ENCODE measurements around the gene P2RX2.

Gene P2RX2

DNA sequence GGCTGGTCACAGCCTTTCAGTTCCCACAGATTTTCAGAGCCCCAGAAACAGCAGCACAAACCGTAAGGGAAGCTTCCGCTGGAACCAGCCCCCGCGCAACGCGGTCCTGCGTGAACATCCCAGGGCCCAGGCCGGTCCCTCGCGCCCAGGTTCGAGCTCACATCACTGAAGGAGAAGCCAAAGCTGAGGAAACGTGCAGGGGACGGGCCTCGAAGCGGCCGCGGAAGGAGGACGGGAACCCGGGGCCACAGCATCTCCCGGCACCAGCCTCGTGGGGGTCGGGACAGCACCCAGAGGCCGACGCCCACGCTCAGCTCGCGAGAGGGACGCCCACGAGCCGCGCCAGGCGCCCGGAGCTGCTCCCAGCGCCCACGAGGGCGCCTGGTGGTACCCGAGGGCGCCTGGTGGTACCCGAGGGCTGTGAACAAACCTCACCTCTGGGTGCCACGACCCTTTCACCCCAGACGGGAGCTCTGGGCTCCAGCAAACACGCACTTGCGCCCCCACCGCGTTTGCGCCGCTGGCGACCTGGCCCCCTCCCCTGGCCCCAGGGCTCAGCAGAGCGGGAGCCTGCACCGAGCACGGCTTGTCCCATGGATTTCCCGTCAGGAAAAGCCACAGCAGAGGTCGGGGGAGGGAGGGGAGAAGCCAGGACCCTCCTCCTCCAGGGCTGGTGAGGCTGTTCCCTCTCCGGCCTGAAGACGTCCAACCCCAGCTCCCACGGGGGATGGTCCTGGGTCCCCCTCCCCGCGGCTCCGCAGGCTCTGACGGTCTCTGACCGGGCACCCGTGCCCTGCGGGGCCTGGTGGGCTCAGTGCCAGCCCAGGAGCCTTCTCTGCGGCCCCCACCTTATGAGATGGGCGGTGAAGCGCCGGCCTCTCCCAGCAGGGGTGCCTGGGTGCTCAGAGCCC, 15.1 kb upstream of the P2RX2 start:
- no peak for DNase-seq

DNA sequence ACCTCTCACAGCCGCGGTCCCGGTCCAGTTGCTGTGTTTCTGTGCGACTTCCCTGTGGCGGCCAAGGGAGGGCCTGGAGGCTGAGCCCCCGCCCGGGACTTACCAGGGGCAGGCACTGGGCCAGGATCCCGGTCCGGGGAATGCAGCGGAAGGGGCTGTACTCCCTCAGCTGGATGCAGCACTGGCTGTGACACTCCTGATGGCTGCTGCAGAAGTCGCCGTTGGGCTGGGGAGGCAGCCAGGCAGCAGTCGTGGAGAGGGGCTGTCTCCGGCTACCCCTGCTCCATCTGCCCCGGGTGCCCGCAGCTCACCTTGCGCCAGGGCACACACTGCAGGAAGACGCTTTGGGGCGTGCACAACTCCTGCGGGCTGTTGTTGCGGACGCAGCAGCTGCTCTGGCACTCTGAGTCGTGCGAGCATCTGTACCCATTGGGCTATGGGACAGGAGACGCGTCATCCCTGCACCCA, 14.4 kb upstream of the P2RX2 start:
- no peak for DNase-seq

DNA sequence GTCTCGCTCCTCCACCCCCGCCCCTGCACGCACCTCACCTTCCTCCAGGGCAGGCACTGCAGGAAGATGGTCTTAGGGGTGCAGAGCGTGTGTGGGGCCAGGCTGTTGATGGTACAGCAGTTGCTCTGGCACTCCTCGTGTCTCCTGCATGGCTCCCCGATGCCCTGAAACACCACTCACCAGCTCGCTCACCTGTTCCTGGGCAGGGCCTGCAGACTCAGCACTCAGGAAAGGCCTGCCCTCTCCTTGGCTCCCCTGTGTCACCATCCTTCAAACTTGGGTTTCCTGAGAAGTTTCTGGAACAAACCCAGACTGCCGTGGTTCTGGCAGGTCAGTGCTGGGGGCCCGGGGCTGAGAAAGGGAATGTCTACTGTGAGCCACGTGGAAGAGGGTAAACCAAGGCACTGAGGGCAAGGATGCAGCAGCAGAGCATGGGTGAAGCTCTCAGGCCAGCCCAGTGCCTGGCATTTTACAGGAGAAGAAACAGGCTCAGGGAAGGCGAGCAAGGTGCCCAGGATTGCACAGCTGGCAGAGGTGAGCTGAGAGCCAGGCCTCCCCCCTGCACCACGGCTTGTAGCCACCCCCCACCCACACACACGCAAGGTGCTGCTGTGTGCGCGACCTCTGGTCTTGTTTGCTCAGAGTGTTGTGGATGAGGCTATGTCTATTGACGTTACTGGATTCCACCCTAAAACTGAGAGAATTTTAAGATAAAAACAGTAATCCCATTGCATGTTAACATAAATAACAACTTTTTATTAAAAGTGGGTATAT, 13.7 kb upstream of the P2RX2 start:
- DNase-seq: no peak

DNA sequence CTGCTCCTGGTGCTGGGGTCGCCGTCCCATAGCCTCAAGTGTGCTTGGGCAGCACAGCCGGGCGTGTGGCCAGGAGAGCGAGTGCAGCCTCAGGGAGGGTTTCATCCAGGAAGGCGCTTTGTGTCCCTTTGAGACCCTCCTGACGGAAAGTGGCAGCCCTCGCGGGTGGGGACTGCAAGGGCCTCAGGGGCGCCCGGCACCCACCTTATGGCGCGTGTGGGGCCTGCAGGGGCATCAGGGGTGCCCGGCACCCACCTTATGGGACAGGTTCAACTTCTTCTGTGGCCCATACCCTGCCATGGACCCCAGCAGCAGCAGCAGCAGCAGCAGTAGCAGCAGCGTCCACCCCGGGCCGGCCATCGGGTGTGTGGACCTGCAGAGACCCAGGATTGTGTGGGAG, 12.7 kb upstream of the P2RX2 start:
- no peak for DNase-seq

DNA sequence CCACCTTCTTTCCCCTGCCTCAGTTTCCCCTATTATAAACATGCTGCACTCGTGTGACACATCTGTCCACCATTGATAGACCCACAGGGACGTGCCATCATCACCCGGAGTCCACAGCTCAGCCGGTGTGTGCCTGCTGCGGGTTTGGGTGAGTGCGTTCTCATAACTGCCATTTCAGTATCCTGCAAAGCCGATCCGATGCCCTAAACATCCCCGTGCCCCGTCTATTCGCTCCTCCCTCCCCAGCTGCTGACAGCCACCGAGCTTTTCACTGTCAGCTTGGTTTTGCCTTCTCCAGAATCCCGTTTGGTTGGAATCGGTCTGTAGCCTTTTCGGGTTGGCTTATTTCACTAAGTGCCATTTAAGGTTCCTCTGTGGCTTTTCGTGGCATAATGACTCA, 12.1 kb upstream of the P2RX2 start:
- no peak for DNase-seq

DNA sequence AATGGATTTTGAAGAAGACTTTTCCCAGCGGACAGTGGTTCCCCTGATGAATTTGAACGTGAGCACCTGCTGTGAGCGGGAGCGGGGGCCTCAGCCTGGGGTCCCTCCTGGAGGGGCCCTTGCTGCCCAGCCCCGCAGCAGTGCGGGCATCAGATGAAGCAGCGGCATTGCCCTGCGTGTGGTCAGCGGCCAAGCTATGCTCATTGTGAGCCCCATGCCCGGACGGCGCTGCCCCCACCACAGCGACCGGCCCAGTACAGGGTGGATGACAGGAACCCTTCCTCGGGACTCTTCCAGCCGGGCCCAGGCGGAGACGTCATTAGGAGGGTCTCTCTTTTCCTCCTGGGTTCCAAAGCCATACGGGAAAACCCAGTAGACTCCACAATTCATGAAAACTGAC, 11.6 kb upstream of the P2RX2 start:
- DNase-seq: no peak

DNA sequence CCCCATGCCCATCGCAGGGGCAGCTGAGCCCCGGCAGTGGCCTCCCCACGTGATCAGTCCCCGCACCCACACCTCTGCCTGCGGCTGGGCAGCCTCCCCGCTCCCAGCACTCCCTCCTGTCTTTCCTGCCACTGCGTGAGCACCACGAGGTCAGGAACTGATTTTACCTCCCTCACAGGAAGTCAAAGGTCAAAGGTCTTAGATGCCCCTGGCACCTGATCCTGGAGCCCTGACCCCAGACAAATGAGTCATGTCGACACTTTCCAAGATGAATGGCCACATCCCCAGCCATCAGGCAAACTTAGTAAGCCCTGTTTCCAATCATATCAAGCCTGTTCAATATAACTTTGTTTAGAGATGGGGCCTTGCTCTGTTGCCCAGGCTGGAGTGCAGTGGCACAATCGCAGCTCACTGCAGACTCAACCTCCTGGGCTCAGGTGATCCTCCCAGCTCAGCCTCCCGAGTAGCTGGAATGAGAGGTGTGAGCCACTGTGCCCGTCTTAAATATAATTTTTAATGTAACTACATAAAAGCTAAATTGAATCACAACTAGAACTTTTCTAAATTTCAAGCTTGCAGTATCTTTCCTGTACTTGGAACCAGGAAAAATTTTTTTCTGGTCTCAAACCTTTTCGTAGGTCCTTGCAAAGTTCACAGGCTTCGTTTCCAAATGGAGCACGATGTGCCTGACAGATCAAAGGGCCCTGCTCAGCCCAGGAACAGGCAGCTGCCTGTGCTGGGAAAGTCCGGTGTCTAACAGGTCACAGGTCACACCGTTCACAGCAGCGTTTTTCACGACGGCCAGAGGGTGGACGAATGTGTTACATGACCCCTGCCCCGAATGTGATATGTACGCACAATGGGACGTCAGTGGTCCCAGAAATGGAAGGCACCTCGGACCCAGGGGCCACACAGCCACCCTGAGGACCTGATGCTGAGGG, 10.1 kb upstream of the P2RX2 start:
- no peak for DNase-seq

DNA sequence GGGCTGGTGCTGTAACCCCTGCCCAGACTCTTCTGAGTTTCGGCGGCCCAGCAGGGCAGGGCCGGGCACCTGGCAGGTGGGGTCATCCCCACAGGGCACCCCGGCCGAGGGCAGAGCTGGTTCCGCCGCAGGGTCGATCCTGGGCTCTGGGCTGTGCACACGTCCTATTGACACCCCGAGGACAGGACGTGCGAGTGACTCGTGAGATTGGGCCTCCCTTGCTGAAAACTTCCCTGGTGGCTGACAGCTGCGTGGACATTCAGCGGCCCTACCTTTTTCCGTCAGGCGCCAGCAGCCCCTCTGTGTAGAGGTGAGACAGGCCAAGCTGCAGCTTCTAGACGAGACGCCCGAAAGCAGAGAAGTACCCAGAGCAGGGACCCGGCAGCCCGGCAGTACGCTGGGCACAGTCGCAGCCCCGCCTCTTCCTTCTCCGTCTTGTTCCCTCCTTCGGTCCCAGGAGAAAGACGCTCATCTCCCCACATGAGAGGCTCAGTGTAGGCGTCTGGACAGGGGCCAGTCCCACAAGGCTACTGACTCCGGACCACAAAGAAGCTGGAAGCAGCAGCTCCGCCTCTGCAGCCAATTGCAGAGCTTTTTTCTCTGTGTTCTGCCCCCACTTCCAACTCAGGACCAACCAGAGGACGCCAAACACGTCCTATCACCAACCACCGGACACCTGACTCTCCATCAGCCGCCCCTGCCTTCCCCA, 8.4 kb upstream of the P2RX2 start, which contains the start of gene LRCOL1:
LRCOL1 (minus strand) TSS at position 532 of the 709 bp plus-strand sequence. CDS start 4,331 bp downstream, outside the sequence.
- DNase-seq: peak in 1 of 3 experiments; percentile 56

DNA sequence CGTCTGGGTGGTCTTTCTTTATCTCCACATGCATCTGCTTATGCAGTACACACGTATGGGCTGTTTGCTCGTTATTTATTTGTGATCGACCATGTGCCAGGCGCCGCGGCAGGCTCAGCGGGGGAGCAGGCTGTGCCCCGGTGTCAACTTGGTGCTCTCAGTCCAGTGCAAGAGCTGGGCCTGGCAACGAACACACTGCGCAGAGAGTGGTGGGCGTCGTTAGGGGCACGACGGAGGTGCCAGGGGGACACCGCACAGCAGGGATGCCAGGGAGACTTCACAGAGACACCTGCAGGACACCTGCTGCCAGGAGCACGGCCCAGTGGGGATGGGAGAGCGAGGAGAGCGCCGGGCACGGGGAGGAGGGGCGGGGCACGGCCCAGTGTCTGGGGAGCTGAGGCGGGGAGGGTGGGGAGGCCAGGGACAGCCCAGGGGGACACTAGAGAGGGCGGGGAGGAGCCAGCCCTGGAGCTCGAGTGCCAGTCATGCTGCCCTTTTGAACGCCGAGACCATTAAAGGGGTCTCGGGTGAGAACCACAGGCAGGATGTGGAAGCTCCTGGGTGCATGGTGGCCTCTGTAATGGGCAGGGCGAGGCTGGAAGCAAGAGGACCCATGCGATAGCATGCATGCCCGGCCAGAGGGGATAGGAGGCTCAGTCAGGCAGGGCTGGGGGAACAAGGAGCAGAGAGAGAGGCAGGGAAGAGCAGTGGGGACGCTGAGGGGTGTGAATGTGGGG, 7.5 kb upstream of the P2RX2 start:
- DNase-seq: peak in 2 of 3 experiments; percentile 45 to 61

DNA sequence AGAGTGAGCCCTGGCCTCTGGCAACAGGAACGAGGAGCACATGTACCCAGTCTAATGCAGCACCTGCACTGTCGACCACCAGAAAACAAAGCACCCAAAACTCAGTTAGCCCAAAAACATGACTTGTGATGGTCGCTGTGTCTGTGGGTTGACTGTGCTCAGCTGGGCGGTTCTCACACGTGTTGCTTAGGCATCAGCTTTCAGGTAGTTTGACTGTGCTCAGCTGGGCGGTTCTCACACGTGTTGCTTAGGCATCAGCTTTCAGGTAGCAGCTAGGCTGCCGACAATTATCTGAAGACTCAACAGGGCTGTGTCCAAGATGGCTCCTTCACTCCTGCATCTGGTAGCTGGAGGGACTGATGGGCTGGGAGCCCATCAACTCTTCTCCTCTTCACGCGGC, 7.0 kb upstream of the P2RX2 start:
- DNase-seq: no peak

DNA sequence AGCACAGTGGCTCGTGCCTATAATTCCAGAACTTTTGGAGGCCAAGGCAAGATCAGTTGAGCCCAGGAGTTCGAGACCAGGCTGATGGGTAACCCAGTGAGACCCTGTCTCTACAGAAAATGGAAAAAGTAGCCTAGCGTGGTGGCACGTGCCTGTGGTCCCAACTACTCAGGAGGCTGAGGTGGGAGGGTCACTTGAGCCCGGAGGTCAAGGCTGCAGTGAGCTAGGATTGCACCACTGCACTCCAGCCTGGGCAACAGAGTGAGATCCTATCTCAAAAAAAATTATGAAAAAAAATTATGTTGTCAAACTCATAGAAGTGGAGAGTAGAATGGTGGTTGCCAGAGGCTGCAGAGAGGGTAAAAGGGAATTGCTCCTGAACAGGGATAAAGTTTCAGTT, 4.5 kb upstream of the P2RX2 start:
- DNase-seq: no peak

DNA sequence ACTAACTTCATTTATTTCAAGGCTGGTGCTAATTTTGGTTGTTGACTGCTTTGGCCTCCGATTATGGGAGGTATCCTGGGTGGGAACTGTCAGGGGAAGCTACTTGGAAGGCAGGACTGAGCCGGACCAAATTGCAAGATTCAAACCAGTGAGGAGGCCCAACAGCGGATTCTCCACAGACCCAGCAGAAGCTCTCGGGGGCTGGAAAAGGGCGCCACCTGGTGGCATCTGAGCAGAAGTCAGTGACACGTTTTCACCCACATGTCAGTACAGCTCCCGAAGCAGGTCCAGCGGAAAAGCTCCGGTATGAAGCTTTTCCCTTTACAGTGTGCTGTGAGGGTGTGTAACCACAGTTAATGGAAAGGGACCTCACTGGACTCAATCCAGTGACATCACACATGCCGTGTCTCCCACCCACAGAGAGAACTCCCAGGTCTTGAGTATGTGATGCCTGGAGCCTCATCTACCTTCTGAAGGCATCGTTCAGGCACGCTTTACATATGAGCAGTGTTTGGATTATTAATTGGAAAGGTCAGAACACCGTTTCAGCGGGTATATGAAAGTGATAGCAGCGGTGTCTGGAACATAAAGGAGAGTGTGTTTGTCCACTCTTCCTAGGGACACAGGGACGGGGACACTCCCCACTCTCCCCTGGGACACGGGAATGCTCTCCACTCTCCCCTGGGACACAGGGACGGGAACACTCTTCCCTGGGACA, 3.6 kb upstream of the P2RX2 start:
- peak; percentile 76 to 92 (median 89) for DNase-seq

DNA sequence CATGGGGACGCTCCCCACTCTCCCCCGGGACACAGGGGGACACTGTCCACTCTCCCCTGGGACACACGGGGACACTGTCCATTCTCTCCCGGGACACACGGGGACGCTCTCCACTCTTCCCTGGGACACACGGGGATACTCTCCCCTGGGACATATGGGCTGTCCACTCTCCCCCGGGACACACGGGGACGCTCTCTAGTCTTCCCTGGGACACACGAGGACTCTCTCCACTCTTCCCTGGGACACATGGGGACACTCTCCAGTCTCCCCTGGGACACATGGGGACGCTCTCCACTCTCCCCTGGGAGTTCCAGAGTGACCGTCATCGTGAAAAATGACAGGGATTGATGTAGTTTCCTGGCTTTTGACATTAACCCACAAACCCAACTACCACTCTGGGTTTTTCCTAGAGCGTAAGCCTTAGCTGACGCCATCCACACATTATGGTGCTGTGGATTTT, 3.0 kb upstream of the P2RX2 start:
- no peak for DNase-seq

DNA sequence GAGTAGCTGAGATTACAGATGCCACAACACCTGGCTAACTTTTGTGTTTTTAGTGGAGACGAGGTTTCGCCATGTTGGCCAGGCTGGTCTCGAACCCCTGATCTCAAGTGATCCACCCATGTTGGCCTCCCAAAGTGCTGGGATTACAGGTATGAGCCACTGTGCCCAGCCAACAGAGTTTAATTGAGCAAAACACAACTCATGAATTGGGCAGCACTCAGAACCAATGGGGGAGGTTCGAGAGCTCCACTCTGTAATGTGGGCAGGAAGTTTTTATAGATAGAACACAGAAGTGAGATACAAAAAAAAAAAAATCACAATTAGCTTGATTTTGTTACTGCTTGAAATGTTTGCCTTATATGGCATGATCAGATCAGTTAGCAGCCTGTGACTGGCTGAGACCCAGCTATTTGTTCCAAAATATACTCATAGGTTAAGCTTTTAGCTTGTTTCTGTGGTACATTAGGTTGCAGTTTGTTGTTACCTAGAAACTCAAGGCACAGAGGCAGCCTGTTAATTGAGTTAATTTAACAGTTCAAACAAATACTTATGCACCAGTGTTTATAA, 1.4 kb upstream of the P2RX2 start:
- DNase-seq: peak in 1 of 3 experiments; percentile 34

DNA sequence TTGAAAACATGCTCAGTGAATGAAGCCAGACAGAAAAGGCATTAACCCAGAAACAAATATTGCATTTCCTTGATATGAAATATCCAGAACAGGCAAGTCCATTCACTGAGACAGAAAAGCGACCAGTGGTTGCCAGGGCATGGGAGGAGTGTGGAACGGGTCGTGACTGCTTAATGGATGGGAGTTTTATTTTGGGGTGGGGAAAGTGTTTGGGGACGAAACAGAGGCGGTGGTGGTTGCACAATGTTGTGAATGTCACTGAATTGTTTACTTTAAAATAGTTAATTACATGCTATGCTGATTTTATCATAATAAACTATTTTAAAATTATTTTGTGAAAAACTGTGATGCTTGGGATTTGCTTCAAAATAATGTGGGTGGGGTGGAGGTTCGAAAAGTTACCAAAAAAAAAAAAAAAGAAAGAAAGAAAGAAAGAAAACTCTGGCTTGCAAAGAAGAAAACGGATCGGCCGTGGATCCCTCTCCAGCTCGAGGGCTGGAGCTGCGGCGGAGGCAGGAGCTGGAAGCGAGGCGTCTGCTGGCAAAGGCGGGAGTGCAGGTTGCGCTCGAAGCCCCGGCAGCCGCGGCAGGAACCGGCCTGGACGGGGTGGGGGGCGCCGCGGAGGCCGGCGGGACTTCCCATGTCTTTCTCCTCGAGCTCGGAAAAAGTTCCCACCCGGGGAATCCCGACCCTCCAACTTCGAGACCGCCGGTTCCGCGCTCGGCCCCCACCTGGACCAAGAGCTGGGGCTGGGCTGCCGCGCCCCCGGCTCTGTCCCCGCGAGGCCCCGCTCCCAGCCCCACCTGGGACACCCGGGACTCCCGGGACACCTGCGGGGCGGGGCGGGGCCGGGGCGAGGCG, 524 bp upstream of the P2RX2 start:
- peak in 2 of 3 experiments; percentile 51 to 54 for DNase-seq

DNA sequence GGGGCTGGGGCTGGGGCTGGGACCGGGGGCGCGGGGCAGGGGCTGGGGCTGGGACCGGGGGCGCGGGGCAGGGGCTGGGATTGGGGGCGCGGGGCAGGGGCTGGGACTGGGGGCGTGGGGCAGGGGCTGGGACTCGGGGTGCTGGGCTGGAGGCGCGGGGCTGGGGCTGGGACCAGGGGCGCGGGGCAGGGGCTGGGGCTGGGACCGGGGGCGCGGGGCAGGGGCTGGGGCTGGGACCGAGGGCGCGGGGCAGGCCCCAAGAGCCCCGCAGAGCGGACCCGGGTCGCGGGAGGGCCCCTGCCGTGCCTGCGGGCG, 452 bp downstream of the P2RX2 start:
- DNase-seq: no peak

DNA sequence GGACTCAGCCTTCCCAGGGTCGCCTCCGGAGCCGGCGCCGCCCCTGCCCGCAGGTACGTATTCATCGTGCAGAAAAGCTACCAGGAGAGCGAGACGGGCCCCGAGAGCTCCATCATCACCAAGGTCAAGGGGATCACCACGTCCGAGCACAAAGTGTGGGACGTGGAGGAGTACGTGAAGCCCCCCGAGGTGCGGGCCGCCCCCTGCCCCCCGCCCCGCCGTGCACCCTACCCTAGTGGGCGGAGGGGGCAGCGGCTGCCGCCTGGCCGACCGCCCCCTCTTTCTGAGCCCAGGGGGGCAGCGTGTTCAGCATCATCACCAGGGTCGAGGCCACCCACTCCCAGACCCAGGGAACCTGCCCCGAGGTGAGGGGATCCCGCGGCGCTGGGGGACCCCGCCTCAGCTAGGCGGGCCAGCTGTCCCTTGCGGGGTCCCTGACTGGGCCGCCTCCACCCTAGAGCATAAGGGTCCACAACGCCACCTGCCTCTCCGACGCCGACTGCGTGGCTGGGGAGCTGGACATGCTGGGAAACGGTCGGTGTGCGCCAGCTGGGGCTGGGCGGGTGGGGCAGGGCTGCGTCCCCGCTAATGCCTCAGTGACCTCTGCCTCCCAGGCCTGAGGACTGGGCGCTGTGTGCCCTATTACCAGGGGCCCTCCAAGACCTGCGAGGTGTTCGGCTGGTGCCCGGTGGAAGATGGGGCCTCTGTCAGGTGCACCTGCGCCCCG, 973 bp downstream of the P2RX2 start:
- peak in 2 of 3 experiments; percentile 46 to 50 for DNase-seq

DNA sequence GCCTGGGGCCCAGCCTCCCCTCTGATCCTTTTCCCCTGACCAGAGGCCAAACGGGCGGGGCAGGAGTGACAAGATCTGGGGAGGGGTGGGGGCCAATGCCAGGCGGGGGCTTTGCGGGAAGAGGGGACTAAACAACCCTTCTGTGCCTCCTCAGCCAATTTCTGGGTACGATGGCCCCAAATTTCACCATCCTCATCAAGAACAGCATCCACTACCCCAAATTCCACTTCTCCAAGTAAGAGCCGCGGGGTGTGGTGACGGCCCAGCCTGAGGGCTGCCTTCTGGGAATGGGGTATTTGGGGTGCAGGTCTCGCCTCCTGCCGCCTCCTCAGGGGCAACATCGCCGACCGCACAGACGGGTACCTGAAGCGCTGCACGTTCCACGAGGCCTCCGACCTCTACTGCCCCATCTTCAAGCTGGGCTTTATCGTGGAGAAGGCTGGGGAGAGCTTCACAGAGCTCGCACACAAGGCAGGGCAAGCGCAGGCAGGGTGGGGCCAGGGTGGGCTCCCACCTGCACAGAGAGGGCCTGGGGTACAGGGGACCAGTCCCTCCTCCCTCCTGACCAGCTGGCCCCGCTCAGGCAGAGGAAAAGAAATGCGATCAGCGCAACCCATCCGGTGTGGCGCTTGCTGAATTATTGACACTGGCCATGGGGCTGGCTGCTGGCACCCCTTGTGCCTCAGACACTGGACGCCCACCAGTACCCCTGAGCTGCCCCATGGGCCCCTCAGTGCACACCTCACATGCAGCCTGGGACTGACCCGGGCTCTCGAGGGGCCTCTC, 1.7 kb downstream of the P2RX2 start:
- DNase-seq: peak in 1 of 3 experiments; percentile 46

All from NCI-H1417 (cell line).